HT1080 (cell line): ENCODE data around the gene DENND2C. TPM values are rescaled to one million over a fixed set of nuclear protein-coding genes. Genes with fewer than 3 reads are reported as not detected.
A peak's percentile ranks its signal among the peaks of the same experiment; 100 is the strongest.

Experiments used
- DNase-seq: peaks from one replicate; pipeline ENCODE4 v3.0.0-alpha.2; 2015; ENCODE audit warnings: low read depth
- polyA plus RNA-seq, 2 experiments: library from polyadenylated mRNA; depleted of rRNA; stranded (reverse); fragments of >200 nt; gene quantifications; 2 replicates each; pipeline ENCODE4 v1.2.3, GENCODE V29; 2015
- total RNA-seq: library from RNA; depleted of rRNA; stranded (reverse); fragments of >200 nt; shearing (Covaris generic); gene quantifications from 2 replicates; pipeline ENCODE4 v1.2.3, GENCODE V29; 2014; rRNA removed

The DENND2C gene
- total RNA-seq, result 0.21 and 0.47 TPM in 2 replicates
- 0.16 and 0.17 TPM in 2 replicates for polyA plus RNA-seq (2015; cell fraction: cytosol; rRNA removed)
- 0.88 and 1.1 TPM in 2 replicates for polyA plus RNA-seq (2015; cell fraction: nucleus; rRNA removed)

DNA sequence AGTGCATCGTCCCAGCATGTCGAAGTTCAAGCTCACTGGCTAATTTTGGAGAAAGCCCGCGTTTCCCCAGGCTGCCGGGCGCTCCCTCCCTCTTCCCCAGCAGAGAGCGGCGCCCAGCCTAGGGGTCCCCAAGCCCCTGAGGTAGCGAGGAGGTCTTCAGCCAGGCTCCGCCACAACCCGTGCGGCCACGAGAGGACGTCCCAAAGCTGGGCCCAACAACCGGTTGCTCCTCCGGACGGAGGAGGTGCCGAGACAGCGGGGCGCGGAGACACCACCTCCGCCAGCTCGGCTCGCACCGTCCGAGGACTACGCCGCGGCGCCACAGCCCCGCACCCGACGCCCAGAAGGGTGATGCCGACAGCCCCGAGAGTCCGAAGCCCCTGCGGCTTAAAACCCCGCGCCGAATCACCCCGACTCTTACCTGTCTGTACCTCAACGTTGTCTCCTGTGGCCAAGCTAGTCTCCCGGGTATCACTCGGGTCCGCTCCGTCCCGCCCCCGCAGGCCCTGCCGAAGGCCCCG lies at the start of gene DENND2C:
DENND2C (minus strand) TSS at position 488 of the 521 bp plus-strand sequence. CDS start 44,065 bp downstream, outside the sequence.
- DNase-seq, result peak; percentile 8

DNA sequence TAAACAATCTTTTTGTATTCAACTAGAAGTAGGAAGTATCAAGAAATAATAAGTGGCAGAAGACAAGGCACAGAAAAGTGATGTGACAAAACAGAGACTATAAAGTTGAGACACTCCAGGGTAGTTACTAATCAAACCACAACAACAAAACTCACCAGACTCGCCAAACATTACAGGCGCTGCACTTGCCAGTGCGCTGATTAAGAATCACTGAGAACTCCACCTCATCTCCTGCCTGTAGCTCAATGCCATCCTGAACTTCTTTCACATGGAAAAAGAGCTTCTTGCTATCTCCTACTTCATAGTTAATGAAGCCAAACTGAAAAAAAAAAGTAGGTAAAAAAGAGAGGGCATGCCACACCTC lies 49.6 kb upstream of the DENND2C start:
- DNase-seq, result peak; percentile 37

GRCh38 chr1:114718661-114719423 lies 49.0 kb upstream of the DENND2C start:
- peak; percentile 55 for DNase-seq

DNA sequence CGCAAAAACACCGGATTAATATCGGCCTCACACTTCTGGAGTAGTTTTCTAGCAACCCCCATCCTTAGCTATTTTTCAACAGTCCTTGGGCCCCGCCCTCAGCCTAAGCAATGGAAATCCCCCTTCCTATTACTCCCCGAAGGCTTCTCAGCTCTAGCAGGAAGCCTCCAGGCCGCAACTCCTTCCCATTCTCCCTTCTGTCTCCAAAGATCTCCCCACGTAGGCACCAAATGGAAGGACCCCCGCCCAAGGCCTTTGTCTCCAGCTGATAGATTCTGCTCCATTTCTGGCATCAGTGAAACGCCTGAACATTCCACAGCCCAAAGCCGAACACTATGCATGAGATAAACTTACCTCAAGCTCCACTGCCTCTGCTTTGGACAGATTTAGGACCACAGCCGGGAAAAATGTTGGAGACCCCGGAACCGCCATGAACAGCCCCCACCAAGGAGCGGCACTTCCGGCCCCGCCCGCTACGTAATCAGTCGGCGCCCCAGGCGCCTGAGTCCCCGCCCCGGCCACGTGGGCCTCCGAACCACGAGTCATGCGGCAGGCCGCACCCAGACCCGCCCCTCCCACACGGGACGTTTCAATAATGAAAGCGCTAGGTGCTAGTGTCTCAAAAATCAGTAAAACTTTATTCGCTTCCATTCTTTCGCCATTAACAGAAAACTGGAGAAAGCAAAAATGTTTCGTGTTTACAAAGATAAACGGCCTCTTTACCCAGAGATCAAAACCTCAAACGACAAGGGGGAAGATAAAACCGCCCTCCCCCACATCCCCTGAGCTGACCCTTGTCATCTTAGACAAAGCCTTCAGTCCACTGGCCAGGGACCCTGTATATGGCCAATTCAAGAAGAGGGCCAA lies 46.7 kb upstream of the DENND2C start, which contains the start of gene NRAS:
NRAS (minus strand) TSS at position 468 of the 867 bp plus-strand sequence. CDS start 611 bp downstream, outside the sequence.
- DNase-seq, result peak; percentile 86

DNA sequence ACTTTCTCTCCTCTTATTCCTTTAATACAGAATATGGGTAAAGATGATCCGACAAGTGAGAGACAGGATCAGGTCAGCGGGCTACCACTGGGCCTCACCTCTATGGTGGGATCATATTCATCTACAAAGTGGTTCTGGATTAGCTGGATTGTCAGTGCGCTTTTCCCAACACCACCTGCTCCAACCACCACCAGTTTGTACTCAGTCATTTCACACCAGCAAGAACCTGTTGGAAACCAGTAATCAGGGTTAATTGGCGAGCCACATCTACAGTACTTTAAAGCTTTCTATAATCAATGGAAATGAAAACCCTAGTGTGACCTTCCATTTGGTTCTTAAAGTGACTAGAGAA lies 46.1 kb upstream of the DENND2C start:
- peak; percentile 2 for DNase-seq

GRCh38 chr1:114712977-114713376 lies 43.1 kb upstream of the DENND2C start:
- DNase-seq, result no peak

GRCh38 chr1:114710360-114710759 lies 40.5 kb upstream of the DENND2C start:
- DNase-seq, result no peak

GRCh38 chr1:114707604-114708003 lies 37.8 kb upstream of the DENND2C start:
- DNase-seq, result no peak

DNA sequence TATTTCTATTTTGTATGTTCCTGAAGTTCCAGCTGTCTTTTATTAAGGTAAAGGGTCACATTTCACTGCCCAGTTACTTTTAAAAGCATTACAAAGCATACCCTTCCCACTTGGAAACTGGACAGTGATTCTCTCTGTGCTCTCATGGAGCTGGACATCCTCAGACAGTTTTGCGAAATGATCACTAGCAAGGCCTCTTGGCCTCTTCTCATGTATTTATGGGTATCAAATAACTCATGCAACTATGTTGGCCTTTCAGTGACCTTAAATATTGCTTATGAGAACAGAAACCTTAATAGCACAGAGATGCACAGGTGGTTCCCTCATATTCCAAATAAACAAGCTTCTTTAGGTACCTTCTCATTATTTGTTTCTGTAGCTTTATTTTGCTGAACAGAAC lies 33.4 kb upstream of the DENND2C start:
- DNase-seq, result no peak

DNA sequence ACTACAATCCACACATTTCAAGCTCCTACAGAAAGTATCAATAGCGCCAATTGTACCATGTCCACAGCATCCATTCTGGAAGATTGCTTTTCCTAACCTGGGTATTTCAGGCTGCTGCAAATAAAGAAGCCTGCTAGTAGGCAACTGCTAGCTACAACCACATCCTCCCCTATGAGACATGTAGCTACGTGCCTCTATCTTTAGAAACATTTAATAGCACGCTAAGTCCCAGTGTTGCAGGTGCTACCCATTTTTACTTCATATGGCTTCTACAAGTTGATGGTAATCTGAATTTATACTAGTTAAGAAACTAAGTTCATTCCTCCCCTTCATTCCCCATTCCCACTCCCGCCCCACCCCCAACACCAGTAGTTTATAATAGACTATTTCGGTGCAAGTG lies 32.9 kb upstream of the DENND2C start:
- no peak for DNase-seq

DNA sequence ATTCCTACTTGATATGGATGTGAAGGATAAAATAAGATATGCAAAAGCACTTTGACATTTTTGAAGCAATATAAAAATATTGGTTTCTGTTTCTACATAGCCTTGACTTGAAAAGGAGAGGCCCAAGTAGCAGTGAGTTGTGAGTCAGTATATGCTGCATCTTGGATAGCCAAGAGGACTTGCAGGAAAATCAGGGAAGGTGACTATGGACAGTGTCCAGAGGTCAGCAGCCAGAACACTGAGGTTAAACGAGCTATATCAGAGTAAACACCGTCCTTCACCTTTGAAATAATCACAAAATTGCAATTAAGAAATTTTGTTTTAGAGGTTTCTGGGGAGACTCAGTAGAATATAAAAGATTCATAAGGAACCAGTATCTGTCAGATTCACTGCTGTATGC lies 32.1 kb upstream of the DENND2C start:
- DNase-seq, result no peak

GRCh38 chr1:114700036-114700600 lies 30.3 kb upstream of the DENND2C start:
- DNase-seq, result no peak

DNA sequence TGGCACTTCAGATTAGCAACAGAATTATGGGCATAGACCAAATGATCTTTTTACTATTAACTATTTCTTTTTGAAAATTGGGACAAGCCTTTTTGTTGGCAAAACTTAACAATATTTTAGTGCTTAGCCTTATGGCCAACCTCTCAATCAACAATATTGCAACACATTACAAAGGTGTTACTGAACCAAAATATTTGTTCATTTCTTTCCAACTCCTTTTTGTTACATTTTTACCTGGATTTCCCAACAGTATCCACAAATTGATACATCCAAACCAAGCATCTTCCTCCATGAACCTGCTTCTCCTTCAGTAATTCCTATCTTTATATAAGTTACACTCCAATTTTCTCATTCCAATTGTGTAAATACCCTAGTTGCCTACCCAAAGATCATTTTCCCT lies 27.0 kb upstream of the DENND2C start:
- DNase-seq, result no peak

GRCh38 chr1:114695430-114696058 lies 25.7 kb upstream of the DENND2C start, which contains the start of gene AMPD1:
AMPD1 (minus strand) TSS chr1:114695546; CDS start chr1:114695471, 75 bp downstream.
- DNase-seq, result no peak

GRCh38 chr1:114694540-114695310 lies 24.9 kb upstream of the DENND2C start:
- no peak for DNase-seq

- DNase-seq, result no peak
Measured at GRCh38 chr1:114692947-114693346, 23.1 kb upstream of the DENND2C start.

DNA sequence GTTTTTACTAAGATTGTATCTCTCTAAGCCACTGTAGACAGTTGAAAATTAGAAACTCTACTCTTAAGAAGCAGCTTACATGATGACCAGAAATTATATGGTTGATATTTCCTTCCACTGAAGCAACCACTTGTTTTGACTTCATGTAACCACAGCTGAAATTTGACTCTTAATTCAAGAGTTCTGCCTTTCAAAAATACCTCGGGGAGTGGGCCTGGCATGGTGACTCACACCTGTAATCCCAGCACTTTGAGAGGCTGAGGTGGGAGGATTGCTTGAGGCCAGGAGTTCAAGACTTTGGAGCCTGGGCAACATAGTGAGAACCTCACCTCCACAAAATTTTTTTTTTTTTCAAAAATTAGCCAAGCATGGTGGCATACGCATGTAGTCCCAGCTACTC lies 21.2 kb upstream of the DENND2C start:
- DNase-seq, result peak; percentile 59

DNA sequence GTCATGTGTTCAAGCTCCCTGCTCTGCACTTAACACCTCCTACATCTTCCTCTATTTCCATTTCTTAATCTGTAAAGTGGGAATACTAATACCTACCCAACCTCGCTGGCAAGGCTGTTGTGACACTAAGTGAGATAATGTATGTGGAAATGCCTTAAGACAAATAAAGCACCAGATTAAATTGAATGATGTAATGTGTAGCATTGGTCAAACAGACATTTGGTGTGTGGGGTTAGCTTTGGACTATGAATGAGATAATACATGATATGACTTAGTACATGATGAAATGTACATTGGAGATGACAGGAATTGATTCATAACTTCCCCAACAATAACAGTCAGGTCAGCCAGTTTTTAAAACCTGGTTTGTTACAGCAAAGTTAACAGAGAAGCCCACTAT lies 20.3 kb upstream of the DENND2C start:
- no peak for DNase-seq

DNA sequence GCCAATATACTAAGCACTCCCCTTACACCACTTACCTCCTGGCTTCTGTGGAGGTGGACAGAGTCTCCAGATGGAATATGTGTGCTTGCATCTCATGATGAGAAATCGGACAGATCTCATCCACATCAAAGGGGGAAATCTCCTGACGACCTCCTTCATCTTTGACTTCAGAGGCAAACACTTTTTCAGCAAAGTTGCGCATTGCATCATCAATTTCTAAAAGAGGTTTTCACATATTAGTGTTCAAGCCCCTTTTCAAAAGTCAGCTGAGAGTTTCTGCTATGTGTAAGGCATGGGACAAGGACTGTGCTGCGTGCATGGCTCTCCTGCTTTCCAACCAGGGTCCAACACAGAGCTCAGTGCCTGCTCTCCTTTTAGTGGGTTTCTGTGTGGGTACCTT lies 18.7 kb upstream of the DENND2C start:
- no peak for DNase-seq

DNA sequence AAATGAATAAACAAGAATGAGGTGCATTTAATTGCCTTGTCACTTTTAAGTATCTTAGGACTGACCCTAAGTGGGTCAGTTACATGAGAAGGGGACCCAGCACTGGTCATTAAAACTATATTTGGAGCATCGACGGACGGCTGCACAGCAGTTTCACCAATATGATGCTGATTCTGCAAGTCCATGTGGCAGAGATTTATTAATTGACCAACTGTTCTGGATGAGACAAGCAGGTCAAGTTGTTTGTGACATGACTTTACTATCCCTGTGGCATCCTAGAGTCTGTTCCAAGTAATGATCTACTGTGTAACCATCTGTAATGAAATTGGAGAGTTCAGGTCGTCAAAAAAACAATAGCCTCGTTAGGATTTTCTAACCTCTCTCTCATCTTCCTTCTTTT lies 16.0 kb upstream of the DENND2C start:
- DNase-seq, result no peak
